NCI-H187 treated with DMSO at 0.1 percent for 48 hours (cell line): ENCODE measurements around the gene MXRA7.
A peak's percentile ranks its signal among the peaks of the same experiment; 100 is the strongest.

Source experiments
- DNase-seq: peaks from one replicate; lab custom pipeline; 2025; lab: John Stamatoyannopoulos, UW

MXRA7 gene

DNA sequence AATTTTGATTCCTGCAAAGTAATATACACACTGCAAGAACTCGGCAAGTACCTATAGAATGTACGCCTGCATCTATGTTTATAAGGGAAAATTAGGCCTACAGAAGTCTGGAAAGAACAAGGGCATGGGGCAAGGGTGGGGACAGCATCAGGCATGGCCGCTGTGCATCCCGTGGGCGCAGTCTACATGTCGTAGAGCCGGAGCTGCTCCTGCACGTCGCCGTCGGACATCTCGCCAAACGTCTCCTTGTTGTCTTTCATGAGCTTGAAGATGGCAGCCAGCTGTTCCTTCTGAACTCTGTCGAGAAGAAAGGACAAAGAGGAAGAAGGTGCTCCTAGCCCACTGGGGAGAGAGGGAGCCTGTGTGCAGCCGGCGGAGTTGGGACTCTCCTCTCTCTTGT lies 33.4 kb downstream of the MXRA7 start:
- DNase-seq = no peak

DNA sequence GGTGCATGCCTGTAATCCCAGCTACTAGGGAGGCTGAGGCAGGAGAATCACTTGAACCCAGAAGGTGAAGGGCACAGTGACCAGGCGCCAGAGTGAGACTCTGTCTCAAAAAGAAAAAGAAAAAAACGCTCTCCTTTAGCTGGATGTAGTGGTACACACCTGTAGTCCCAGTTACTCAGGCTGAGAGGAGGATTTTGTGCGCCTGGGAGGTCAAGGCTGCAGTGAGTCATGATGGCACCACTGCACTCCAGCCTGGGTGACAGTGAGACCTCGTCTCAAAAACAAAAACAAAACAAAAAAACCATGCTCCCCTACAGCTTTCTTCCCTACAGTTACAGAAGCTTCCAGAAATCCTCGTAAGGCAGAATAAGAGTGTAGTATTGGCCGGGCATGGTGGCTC lies 34.1 kb downstream of the MXRA7 start:
- DNase-seq = no peak

DNA sequence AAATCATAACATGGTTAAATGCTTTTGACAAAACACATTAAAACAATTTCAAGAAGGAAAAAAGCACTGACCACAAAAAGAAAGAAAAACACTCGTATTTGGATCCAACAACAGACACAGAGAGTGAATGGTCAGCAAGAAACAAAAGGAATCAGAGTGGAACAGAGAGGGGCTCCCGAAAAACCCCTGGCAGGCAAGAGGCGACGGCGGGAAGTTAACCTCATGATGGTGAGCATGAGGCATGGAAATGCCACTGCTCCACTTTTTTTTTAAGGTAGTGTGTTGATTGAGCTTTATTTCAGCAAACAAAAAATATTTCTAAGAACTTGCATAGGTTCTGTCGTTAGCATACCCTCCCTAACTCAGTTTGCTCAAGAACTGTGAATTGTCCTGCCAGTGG lies 35.1 kb downstream of the MXRA7 start:
- no peak for DNase-seq

DNA sequence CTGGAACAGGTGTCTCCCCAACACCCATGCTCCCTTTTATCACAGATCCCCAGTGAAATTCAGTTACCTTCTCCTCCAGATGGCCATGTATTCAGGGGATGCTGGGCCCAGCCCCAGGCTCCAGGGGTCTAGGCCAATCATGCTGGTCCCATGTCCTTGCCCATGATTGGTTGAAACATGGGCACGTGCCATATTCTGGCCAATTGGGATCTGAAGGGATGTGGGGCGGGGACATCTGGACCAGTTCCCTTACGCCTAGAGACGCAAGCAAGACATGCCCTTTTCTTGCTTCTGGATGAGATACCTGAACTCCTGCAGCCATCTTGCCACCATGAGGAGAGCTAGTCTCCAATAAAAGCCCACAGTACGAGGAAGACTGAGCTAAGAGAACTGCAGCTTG lies 36.2 kb downstream of the MXRA7 start:
- DNase-seq = no peak

DNA sequence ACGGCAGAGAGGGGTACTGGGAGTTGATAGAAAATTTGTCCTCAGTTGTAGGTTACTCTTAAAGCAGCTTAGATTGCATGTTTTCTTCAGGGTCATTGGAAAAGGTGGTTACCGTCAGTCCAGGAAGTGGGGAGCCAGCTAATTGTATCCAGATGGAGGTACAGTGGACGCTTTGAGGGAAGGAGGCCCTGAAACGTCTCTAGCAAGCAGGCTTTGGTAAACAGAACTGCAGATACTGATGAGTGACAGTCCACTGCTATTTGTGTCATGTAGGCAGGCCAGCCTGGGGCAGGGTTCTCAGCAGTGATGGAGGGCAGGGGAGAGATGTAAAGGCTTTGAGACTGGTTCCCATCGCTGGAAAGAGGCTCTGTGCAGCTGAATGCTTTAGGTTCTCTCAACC lies 37.0 kb downstream of the MXRA7 start:
- no peak for DNase-seq

DNA sequence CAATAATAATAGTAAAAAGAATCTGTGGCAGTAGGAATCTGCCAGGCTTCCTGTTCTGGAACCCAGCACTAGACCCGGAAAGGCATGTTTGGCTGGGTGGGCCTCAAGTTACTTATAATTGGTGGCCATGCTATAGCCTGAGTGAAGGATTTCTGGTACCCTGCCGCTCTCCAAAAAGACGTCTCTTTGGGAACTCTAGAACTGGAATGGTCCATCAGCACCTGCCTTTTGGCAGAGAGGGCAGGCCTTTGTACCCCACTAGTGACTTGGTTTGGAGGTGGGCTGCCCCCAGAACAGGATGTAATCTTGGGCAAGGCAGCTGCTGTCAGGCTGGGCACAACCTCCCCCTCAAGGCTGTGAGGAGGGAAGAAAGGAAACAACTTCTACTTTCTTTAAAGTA lies 37.9 kb downstream of the MXRA7 start:
- DNase-seq = no peak

DNA sequence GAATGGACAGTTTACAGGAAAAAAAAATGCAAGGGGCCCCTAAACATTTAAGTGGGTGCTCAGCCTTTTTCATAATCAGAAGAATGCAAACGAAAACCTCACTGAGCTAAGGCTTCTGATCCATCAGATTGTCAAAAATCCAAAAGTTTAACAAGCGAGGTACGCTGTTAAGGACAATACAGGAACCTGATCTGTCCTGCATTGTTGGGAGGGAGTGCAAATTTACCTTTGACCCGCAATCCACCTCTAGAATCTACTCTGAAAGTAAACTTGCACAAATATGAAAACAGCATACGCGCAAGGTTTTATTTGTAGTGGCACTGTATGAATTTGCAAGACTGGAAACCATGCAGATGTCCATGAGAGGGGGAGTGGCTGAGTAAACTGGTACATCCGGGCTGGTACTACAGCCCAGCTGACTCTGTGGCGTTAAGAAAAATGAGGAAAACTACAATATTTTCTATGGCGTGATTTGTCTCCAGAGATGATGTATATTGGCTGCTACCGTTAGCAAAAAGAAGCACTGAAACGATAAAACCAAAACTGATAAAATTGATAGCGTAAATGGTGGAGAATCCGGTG lies 38.4 kb downstream of the MXRA7 start:
- DNase-seq = no peak

DNA sequence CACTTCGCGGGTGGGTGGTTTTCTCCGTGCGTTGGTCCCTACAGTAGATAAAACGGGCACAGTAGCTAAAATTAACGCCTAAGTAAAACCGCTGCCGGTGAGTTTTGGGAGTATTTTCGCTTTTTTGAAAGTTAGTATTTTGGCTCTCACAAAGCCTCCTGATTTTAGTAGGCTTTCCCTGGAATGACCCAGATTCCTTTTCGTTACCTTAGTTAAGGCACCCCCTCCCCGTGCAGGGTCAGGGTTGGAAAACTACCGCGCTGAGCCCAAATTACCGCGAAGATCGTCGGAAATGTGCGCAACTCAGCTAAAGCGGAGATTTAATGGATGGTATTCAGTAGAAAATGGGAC lies 38.9 kb downstream of the MXRA7 start:
- DNase-seq = no peak

DNA sequence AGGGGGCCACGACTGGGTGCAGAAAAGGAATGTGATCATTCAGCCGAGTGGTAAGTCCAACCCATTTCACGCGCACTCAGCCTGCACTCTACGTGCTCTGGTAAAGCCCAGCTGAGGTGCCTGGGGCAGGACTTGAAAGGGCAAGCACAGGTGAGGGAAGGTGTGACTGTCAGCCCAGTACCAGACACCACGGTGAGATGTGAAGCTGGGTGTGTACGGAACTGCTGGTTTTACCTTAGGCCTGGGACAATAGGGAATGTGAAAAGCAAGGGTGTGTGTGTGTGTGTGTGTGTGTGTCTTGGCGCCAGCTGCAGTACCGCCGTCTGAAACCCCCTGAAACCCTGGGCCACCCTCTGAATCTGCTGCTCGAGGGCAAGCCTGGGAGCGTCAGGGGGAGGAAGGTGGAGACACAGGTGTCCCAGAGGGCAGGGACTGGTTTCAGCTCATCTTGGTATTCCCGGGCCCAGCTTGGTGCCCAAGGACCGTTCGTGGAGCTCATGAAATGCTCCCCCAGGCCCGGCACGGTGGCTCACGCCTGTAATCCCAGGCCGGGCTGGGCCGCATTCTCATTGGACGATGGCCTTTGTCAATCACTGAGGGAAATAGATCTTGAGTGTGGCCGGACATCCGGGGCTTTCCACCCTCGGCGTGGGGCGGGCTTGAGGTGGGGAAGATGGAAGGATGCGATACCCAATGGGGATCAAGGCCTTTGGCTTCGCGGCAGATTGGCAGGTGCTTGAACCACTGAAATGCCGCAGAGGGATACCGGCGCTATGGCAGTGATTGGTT lies 39.4 kb downstream of the MXRA7 start:
- DNase-seq = peak; percentile 97

DNA sequence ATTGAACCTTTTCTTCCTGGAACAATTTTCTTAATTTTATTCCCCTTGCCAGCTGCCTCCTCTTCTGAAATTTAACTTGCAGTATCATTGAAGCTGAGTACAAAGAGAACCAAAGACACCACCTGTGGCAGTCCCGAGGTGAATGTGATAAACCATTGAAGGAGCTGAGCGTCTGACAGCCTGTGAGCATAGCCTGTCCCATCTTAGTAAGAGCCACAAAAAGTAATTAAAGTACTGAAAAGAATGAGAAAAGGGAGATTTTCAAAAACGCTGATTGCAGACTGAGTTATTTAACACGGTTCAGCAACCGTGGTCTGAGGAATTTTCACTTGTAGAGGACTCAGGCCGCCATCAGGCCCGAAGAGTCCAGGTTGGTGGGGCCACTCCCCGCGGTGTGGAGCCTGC lies 40.0 kb downstream of the MXRA7 start:
- DNase-seq = no peak

DNA sequence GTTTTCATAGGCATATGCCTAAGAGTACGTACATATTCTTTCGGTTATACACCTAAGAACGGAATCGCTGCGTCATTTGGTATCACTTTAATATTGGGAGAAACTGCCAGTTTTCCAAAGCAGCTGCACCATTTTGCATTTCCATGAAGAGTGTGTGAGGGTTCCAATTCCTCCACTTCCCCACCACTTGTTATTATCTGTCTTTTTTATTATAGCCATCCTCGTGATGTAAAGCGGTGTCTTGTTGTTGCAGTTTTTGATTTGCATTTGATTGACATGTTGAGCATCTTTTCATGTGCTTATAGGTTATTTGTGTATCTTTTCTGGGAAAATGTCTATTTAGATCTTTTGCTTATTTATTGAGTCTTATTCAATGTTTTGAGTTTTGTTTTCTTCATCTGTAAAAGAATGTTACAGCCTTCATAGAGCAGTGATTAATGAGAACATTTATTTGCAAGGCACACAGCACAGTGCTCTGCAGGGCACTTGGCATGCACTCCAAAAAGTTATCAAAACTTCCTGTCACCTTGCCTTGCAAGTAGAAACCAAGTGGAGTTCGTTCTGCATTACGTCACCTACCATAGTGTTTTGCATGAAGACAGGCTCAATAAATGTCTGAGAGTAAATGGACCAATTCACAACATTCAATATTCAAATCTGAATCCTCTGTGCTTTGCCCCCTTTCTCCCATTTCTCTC lies 40.6 kb downstream of the MXRA7 start:
- no peak for DNase-seq

DNA sequence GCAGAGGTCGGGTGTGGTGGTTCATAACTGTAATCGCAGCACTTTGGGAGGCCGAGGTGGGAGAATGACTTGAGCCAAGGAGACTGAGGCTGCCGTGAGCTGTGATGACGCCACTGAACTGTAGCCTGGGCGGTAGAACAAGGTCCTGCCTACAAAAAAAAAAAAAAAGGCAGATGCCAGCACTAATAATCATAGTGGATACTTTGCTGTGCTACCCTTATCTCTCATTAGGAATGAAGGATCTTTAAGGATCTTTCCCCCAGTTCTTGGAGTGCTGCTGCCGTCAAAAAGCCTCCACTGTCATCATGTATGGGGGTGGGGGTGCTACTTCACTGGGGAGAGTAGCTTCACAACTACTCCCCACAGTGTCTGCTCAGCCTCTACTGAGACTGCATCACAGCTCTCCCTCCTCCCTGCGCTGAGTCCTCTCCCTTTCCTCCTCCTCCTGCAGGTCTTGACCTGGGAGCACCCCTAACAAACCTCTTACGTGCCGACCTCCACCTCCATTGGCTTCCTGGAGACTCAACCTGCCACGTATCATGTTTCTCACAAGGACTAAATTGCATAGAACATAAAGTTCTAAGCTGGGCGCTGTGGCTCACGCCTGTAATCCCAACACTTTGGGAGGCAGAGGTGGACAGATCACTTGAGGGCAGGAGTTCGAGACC lies 42.8 kb downstream of the MXRA7 start:
- DNase-seq = no peak

DNA sequence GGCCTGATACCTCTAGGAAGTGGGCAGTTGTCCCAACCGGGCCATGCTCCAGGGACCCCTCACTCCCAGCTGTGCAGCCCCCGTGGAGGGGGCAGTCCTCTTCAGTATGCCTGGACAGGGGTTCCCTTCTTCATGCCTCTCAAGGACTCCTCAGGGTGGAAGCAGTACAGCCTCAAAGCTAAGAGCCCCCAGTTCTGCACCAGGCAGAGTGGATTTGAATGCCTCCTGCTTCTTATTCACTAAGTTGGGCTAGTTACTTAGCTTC lies 43.3 kb downstream of the MXRA7 start:
- no peak for DNase-seq

DNA sequence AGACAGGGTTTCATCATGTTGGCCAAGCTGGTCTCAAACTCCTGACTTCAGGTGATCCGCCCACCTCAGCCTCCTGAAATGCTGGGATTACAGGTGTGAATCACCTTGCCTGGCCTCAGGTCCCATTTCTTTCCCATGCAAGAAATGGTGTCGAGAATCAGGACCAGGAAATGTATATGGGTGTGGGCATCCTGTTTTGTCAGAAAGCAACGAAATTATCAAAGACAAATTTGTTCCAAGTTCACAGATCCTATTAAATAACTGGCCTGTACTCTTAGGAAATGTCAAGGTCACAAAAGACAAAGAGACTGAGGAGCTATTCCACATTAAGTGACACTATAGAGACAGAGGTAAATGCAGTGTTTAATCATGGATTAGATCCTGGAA lies 50.1 kb downstream of the MXRA7 start:
- no peak for DNase-seq

DNA sequence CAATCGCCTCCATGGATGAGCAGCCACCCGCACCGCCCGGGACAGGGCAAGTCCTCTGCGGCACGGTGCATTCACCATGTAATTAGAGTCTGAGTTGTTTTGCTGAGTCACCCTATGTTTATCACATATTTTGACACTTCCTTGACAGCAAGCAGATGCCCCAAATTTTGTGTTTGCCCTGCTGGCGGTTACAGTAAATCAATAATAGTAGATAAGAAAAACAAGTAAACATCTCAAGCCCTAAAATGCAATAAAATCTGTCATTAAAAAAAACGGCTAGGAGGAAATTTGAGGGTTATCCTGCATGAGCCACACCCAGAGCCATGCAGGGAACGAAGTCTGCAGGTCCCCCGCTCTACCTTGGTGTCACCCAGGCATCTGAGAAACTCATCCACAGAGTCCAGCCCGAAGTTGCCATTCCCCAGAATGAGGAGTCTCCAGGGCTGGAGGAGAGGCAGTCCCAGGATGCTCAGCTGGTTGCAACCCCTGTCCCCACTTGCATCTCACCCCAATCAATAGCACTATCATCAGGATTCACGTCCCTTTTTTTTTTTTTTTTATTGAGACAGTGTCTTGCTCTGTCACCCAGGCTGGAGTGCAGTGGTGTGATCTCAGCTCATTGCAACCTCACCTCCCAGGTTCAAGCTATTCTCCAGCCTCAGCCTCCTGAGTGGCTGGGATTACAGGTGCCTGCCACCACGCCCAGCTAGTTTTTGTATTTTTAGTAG lies 50.7 kb downstream of the MXRA7 start:
- no peak for DNase-seq

DNA sequence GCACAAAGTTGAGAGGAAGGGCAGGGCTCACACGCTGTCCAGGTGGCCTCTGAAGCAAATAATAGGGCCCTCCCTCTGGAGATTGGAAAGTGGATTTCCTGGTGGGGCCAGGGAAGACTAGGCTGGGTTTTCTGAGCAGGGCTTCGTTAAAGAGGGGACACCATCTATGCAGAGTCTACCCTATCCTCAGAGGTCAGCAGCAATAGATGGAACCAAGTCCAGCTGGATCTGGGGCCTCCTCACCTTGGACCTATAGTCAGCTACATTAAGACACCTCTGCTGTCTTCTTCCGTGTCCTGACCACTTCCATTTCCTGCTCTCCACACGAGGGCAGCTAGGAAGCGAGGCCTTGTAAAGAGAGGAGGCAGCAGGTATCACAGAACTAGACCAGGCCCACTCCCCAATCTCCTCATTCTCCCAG lies 52.5 kb downstream of the MXRA7 start:
- no peak for DNase-seq

DNA sequence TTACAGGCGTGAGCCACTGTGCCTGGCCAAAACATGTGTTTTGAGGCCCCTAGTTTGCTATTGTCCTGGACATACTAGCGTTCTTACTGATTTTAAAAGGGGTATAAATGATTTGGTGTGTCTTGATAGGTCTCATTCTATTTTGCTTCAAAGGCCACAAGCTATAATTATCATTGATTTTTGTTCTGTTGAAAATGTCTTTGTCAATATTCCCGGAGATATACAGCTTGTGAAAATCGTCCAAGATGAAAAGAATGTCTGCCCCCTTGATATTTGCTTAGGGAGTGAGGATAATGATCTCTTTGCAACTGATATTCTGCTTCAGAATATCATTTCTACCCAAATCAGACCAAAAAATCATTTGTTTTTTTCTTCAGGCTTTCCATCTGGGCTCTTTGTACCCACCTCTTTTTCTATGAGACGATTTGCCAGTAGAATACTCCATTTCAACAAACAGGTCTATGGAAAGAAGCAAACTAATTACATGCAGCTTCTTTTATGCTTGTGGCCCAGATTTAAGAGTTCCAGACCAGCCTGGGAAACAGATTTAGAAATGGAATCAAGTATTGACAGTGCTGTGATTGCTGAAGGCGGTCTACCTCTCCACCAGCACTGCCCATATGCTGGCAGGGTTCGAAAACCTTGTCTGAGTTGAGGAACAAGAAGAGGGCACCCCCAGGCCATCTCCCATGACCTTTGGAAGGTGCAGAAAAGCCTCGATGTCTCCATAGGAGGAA lies 53.1 kb downstream of the MXRA7 start:
- no peak for DNase-seq

DNA sequence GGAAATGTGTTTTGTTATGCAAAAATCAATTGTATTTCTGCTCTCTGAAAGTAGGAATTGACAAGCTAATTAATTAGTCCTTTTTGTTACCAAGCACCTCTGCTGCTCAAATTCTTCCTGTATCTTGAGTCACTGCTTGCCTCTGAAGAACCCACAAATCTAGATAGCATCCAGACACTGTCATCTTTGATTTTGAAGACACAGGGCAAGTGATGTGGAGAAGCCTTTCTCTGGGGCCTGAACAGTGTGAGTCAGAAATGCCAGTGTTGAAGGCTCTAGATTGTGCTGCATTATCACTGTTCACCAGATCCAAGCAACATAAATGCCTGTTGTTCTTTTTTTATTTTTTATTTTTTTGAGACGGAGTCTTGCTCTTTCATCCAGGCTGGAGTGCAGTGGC lies 56.4 kb downstream of the MXRA7 start:
- no peak for DNase-seq

DNA sequence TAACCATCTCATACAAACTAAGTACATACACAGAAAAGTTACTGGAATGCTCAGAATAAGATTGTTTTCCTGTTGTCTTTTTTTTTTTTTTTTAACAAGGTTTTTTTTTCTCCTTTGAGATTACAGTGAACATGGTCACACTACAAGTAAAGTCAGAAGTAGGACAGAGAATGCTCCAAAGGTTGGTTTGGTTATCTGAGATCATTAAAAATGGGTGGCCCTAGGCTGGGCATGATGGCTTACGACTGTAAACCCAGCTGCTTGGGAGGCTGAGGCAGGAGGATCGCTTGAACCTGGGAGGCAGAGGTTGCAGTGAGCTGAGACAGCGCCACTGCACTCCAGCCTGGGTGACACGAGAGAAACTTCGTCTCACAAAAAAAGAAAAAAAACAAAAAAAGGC lies 60.3 kb downstream of the MXRA7 start:
- DNase-seq = no peak

DNA sequence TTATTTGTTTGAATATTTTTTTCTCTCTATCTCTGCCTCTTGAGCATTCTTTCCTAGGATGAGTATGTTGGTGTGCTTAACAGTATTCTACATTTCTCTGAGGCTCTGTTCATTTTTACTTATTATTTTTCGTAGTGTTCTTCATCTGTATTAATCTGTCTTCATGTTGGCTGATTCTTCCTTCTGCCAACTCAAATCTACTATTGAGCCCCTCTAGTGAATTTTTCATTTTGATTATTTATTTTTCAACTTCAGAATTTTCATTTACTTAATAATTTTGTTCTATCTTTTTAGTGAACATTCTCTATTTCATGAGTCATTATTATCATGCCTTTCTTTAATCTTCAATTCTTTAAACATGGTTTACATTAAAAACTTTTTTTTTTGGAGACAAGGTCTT lies 64.1 kb downstream of the MXRA7 start:
- DNase-seq = no peak

DNA sequence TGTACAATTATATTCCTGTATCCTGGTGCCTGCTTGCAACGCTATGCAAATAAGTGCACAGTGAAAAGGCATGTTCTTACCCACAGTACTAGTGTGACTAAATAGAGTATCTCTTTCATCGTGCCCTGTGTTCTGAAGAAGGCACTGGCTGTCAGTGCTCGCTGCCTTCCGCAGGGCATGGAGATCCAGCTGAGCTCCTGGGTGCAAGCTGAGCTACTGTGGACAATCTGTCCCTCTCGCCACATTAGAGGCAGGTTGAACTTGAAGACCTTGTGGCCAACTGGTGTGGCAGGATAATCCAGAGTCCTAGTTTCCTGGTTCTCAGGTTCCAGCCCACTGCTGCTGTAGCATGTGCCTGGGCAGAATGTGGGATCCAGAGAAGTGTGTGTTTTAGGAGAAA lies 65.3 kb downstream of the MXRA7 start:
- no peak for DNase-seq

DNA sequence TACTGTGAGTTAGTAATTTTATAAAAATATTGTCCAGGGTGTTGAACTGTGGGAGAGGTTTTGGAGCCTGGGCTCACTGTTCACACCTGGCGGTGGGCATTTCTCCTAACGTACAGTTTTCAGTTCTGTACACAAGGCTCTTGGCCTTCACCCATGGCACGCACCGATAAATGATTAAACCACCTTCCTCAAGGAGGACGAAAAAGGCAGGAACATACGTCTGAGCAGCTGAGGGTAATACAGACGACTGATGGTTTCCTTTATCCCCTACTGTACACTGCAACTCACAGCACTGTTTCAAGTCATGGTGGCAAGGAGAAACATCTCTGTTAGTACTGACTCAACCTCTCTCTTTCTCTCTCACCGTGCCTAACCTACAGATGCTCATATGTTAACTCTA lies 65.8 kb downstream of the MXRA7 start:
- DNase-seq = no peak
